HK-2 (cell line): Measurements from ENCODE around the gene SLC27A6.
"Not testable (repeated sequence)": the region's sequence is repeated elsewhere in the genome, so short reads cannot be mapped to it uniquely, and the experiment has no call there.

Experiments
- DNase-seq: peaks from one replicate; pipeline ENCODE4 v3.0.0-alpha.2; 2018; ENCODE audit not compliant: unreplicated experiment

Gene SLC27A6

DNA sequence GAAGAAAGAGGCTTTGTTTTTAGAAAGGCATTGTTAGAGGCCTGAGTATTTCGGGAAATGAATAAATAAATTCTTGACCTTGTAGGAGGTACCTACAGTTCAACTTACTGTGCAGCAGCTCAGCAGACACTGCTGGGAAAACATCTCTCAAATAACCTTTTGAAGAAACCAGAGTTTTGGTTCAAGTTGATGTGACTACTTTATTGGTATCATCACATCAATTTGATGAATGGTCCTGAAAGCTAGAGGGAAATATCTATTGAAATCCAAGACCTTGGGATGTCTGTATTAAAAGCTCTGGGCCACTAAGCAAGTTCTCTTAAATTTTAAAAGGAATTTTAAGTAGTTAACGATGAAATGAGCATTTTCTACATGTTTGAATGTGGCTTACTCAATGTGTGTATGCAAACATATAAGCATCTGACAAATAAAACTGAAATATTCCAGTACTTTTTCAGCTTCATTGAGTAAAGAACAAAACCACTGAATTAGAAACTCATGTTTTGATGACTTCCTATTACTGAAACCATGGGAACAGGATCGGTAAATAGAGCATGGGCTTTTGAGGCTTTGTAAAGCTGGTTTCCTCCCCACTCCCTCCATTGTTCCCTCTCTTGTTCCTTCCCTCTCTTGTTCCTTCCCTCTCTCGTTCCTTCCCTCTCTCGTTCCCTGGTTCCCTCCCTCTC is 36.7 kb downstream of the SLC27A6 start:
- no peak for DNase-seq

GRCh38 chr5:129002527-129002842 is 37.2 kb downstream of the SLC27A6 start:
- no peak for DNase-seq

DNA sequence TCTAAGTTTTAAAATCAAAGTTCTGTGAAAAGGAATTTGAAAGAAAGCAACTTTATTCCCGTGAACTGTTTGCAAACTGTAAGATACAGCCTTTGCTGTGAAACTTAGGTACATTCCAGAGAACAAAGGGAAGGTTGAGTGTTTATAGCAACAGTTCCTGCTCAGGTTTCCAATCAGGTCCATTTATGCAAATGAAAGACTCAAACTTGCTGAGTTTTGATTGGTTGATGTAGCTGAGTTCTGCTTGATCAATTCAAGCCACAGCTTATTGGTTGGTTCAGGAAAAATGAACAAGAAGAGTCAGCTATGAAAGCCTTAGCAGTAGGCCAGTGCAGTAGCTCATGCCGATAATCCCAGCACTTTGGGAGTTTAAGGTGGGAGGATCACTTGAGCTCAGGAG is 37.9 kb downstream of the SLC27A6 start:
- no peak for DNase-seq

- DNase-seq = no peak
These were observed 48.9 kb downstream of the SLC27A6 start for GRCh38 chr5:129014185-129014584.

DNA sequence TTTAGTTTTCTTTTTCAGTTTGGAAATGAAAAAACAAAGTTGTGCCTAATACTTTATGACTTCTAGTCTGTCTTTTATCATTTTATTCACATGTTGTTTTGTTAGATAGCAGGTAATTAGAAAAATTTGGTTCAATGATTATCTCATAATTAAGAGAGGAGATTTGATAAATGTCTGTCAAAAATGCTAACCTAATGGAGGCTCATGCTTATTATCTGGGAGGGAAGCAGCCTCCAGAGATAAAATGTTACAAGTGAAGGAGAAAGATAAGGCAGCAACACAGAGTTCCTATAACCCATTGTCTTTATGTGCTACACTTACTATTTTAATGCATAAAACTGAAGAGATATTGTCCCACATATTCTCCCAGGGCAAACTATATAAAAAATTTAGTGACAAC is 53.5 kb downstream of the SLC27A6 start:
- no peak for DNase-seq

- no peak for DNase-seq
These were observed 54.2 kb downstream of the SLC27A6 start for GRCh38 chr5:129019401-129019908.

DNA sequence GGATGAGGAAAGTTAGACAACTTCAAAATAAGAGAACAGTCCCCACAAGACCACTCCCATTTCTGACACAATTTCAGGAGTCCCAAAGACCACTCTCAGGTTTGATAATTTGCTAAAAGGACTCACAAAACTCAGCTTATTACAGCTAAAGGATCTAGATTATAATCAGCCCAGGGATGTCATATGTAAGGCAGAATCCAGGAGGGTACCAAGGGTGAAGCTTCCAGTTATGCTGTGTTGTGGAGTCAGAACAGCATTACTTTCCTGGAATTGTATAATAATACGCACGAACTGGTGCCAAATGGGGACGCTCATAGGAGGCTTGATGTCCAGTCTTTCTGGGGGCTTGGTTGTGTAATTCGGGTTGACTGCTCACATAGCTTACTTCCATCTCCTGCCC is 55.4 kb downstream of the SLC27A6 start:
- DNase-seq = no peak

DNA sequence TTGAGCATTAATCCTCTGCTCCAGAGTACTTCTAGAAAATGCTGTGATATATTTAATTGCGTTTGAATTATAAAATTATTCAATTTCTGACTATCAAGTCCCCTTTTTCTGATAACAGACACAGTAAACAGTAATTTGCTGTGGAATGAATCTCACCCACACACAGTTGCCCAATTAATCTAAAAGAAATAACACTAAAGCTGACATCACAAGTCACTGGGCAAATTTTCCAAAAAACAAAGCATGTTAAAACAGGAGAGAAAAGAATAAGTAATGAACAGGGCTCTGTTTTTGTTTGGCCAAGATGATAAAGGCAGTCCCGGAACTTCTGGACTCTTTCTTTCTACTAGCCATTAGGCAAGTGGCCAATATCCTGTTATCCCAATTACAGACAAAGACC is 56.5 kb downstream of the SLC27A6 start:
- no peak for DNase-seq

- no peak for DNase-seq
These were observed 57.3 kb downstream of the SLC27A6 start for GRCh38 chr5:129022599-129022998.

DNA sequence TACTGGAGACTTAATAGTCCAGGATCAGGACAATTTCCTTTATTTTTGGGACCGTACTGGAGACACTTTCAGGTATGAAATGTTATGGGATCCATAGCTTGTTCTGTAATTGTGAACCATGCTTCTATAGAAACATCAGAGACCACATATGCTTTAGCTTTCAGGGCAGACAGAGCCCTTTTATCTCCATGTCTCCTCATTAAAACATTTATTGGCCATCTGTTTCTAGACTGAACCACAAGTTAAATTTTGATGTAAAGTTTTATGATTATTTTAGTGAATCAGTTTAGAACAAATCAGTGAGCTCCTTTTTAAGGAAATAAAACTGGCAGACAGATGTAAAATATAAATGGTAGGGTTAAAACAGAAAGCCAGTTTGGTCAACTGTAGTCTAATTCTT is 62.0 kb downstream of the SLC27A6 start:
- no peak for DNase-seq

DNA sequence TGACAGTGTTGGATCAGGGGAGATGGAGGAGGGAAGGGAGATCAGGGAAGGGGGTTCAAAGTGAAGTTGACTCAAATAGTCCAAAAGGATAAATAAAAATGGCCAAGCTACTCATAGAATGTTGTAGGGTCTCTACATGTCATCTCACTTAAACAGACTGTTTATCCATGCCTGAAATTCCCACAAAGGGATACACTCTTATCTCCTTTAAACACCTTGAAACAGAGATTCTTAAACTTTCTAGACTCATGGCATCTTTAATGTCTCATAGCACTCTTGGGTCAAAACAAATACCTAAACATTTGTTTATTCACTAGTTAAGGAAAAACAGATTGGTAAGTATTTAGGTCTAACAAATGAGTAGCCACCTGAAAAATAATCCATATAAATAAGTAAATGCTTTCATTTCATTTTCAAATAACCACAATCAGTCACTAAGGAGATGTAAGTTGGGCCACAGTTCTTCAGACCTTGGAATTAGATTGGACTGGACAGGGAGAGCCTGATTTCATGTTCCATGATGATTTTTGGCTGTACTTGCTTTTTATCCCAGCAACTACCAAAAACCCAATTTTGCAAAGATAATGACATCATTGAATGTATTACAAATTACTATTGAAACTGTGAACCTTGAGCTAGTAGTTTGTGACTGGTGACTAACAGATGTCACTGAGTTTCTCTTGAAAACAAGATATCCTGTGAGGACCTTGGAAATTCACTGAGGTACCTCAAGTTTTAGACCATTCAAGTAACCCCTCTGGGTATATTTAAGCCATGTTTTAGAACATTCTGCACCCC is 66.8 kb downstream of the SLC27A6 start:
- DNase-seq = no peak

- not testable (repeated sequence) for DNase-seq
These were observed 71.0 kb downstream of the SLC27A6 start for GRCh38 chr5:129036257-129036656.

DNA sequence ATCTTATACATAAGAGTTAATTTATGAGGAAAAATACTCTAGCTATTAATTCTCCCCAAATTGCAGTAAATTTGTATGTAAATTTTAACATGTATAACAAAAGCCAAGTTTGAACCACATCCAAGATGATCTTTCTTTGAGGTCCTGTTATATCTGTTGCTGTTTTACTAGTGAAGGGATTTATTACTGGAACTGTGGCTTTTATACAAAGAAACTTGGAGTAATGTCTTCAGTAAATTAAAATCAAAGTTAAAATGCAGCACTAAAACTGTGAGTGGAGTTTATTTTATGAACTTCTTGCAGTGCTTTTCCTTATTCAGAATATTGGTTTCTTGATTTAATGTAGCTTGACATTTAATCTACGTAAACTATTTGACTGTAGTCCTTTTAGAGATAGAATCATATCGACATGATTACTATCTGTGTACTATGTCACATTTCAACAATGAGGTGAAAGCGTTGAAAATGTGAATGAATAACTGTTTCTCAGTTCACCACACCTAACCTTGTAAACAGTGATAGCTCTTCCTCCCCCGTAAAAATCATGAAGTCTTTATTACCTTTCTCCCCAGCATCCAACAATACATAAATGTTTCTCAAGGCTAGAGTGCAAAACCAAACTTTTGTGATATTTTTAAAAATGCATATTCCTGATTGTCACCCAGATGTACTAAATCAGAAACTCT is 76.1 kb downstream of the SLC27A6 start:
- no peak for DNase-seq

GRCh38 chr5:129042306-129042705 is 77.0 kb downstream of the SLC27A6 start:
- no peak for DNase-seq

GRCh38 chr5:129043894-129044293 is 78.6 kb downstream of the SLC27A6 start:
- no peak for DNase-seq

- no peak for DNase-seq
These were observed 80.9 kb downstream of the SLC27A6 start for GRCh38 chr5:129046151-129046550.

GRCh38 chr5:129048509-129048908 is 83.2 kb downstream of the SLC27A6 start:
- no peak for DNase-seq

- no peak for DNase-seq
These were observed 84.0 kb downstream of the SLC27A6 start for GRCh38 chr5:129049126-129049799.

DNA sequence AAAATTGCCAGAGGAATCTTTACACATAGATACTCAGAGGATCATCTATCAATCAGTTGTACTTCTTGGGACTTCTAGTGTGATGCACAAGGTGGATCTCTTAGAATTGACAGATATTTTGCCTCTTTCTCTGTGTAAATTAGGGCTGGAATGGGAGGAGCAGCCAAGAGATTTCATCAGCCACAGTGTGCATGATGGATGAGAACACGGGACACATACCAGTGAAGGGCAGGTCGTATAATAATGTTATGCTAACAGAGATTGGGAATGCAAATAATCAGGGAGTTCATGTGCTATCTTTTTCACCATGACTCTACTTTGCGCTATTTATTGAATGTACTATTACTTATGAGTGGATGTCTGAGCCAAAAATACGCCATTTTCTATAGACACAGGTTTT is 86.0 kb downstream of the SLC27A6 start:
- no peak for DNase-seq

GRCh38 chr5:129053438-129053837 is 88.2 kb downstream of the SLC27A6 start:
- DNase-seq = no peak

DNA sequence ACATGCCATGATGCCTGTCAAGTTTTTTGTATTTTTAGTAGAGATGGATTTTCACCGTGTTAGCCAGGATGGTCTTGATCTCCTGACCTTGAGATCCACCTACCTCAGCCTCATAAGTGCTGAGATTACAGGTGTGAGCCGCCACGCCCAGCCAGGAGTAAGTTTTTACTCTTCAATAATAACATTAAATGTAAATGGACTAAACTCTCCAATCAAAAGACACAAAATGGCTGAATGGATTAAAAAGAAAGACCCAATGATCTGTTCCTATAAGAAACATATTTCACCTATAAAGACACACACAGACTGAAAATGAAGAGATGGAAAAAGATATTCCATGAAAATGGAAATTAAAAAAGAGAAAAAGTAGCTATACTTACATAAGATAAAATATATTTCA is 92.0 kb downstream of the SLC27A6 start:
- DNase-seq = no peak

DNA sequence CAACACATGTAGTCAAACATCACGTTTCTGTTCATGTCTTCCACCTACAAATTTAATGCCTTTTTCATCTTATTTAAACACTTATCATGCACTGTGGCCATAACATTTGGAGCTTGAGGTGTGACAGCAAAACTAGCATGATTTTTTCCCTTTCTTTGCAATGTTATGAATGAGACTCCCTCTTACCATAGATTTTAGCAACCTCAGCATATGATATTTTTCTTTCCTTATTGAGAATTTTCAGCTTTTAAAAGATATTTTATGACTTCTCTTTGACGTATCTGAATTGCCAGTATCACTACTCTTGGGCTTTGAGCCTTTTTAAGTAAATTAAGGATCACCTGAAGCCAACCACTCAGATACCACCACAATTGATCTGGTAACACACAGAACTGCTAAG is 96.6 kb downstream of the SLC27A6 start:
- no peak for DNase-seq
